Right lobe of liver (tissue), 6 donors: ENCODE data around the gene IBA57. TPM values are rescaled to one million over a fixed set of nuclear protein-coding genes. Genes with fewer than 3 reads are reported as not detected.
"Not testable (repeated sequence)": the region's sequence is repeated elsewhere in the genome, so short reads cannot be mapped to it uniquely, and the experiment has no call there.

Experiments used
- ATAC-seq, 4 donors: fragments of 200-7000 bp; cut with Tn5 transposase; one replicate each; pipeline ENCODE4 v1.9.1; 2020; ENCODE audit warnings: mild to moderate bottlenecking in 4 of 4, moderate library complexity in 4 of 4
- DNase-seq, 3 donors: peaks; one replicate each; pipeline ENCODE4 v3.0.0-alpha.2; 2020
- H3K27ac ChIP-seq, 3 donors: fragments of 200-600 bp; one replicate each; pipeline ENCODE4 v1.8.0; 2022
- H3K27me3 ChIP-seq, 2 donors: fragments of 200-600 bp; one replicate each; pipeline ENCODE4 v1.8.0; 2022
- H3K36me3 ChIP-seq, 4 donors: fragments of 200-600 bp; sonication (generic) in 1 of 4; one replicate each; pipeline versions ENCODE4 v1.5.1 to v1.8.0; 2017 to 2022; ENCODE audit warnings: control low read depth in 1 of 4
- H3K4me1 ChIP-seq, 4 donors: fragments of 200-600 bp; sonication (generic) in 1 of 4; one replicate each; pipeline versions ENCODE4 v1.5.1 to v1.8.0; 2017 to 2022; ENCODE audit warnings: control low read depth in 1 of 4
- H3K4me3 ChIP-seq, 3 donors: fragments of 200-600 bp; one replicate each; pipeline ENCODE4 v1.8.0; 2022
- H3K9me3 ChIP-seq, 4 donors: fragments of 200-600 bp; sonication (generic) in 1 of 4; one replicate each; pipeline versions ENCODE4 v1.5.1 to v1.8.0; 2017 to 2022; ENCODE audit warnings: control low read depth in 1 of 4
- CTCF ChIP-seq, 4 donors: fragments of 200-600 bp in 3 of 4; fragments of 450-650 bp in 1 of 4; IDR thresholded peaks; one replicate each; pipeline versions ENCODE4 v1.5.1 to v1.8.0; 2016 to 2022; ENCODE audit warnings: antibody characterized with exemption in 4 of 4, mild to moderate bottlenecking in 2 of 4
- POLR2A ChIP-seq: fragments of 450-650 bp; IDR thresholded peaks from one replicate; pipeline ENCODE4 v1.6.1; 2017; ENCODE audit warnings: antibody characterized with exemption, mild to moderate bottlenecking
- WGBS: methylation state at CpG from one replicate; pipeline ENCODE4 v1.1.6; 2018; ENCODE audit warnings: low coverage, low lambda C conversion rate; ENCODE audit not compliant: insufficient coverage; ENCODE audit errors: missing lambda C conversion rate; 5-methylcytosine and 5-hydroxymethylcytosine counted together
- intact Hi-C, 2 donors: fragments of 100-400 bp; cut with DNase I; formaldehyde crosslinking; loops; one replicate each; pipeline versions ENCODE4 v1.11.2 to v1.14.1; 2022
- total RNA-seq, 6 experiments: library from RNA; depleted of rRNA in 2 of 6; stranded (reverse); fragments of >200 nt in 2 of 6; fragmentation: NEBNext Ultra II Directional in 3 of 6; extraction: Animal tissue kit (Norgen Biotek cat#: 25700) in 3 of 6; gene quantifications; one replicate each; pipeline versions ENCODE4 v1.1.0 to v1.2.4, GENCODE V29; 2016 to 2023
- donor health status: DM: no; HTN: yes; CAD: no.
- donor health status: DM: no; HTN: no; CAD: no.
- donor health status: DM: no; HTN: no; CAD: no.
- donor health status: DM: no; HTN: yes; CAD: no.
- donor health status: DM: no; HTN: yes; CAD: no.

Gene IBA57
- total RNA-seq, 6 experiments from 2014 or later, result 5.1 to 8.0 (median 6.1) TPM

- intact Hi-C loops, result no loop called here
- DNase-seq (no peak), ATAC-seq (no peak)
- TF ChIP-seq POLR2A (no peak), CTCF (IDR thresholded peaks at IDR 0.05) (no peak)
- H3K4me1 ChIP-seq, result no peaks in the 10 kb centered on the region
- H3K36me3 ChIP-seq, result peaks cover 0 to 4% (median 0%) of the 10 kb centered on the region in 4 donors
- H3K9me3 ChIP-seq, result no peaks in the 10 kb centered on the region
- H3K27me3 ChIP-seq, result no peaks in the 10 kb centered on the region
- no peak overlapping the region for H3K4me3 ChIP-seq
- WGBS, result 100% methylated on average over 1 of the region's 21 CpGs
- no peak overlapping the region for H3K27ac ChIP-seq
Measured at GRCh38 chr1:228172591-228173527, 7.3 kb downstream of the IBA57 start.

GRCh38 chr1:228173528-228174481, 8.2 kb downstream of the IBA57 start:
- H3K36me3 ChIP-seq, H3K4me3 ChIP-seq, H3K4me1 ChIP-seq, H3K27ac ChIP-seq, H3K9me3 ChIP-seq, H3K27me3 ChIP-seq, intact Hi-C loops: not testable (repeated sequence)
- DNase-seq (peak in 1 of 3 donors; percentile 45), ATAC-seq (peak in 1 of 4 donors; percentile 37)
- no CpG with 5 or more reads among the region's 69 CpGs for WGBS

GRCh38 chr1:228174482-228175315, 9.1 kb downstream of the IBA57 start:
- H3K4me1 ChIP-seq, result no peaks in the 10 kb centered on the region
- H3K27ac ChIP-seq, result no peak overlapping the region
- DNase-seq, result peak in 1 of 3 donors; percentile 48
- H3K4me3 ChIP-seq, result no peak overlapping the region
- H3K27me3 ChIP-seq, result no peaks in the 10 kb centered on the region
- ATAC-seq, result peak in 1 of 4 donors; percentile 52
- TF ChIP-seq POLR2A (no peak), CTCF (IDR thresholded peaks at IDR 0.05) (no peak)
- intact Hi-C loops, result no loop called here
- no peaks in the 10 kb centered on the region for H3K9me3 ChIP-seq
- WGBS, result 80% methylated on average over 4 of the region's 52 CpGs
- H3K36me3 ChIP-seq, result peaks cover 0 to 4% (median 0%) of the 10 kb centered on the region in 4 donors

GRCh38 chr1:228175316-228176023, 9.9 kb downstream of the IBA57 start:
- no peaks in the 10 kb centered on the region for H3K9me3 ChIP-seq
- DNase-seq (no peak), ATAC-seq (no peak)
- H3K4me3 ChIP-seq, result no peak overlapping the region
- WGBS, result 100% methylated on average over 1 of the region's 18 CpGs
- H3K27me3 ChIP-seq, result no peaks in the 10 kb centered on the region
- intact Hi-C loops, result no loop called here
- H3K4me1 ChIP-seq, result no peaks in the 10 kb centered on the region
- H3K27ac ChIP-seq, result no peak overlapping the region
- TF ChIP-seq POLR2A, result no peak
- TF ChIP-seq CTCF (IDR thresholded peaks at IDR 0.05), result no peak
- peaks cover 0 to 4% (median 0%) of the 10 kb centered on the region in 4 donors for H3K36me3 ChIP-seq
